ENCODE results near the gene VPS37B. TPM values are rescaled to one million over a fixed set of nuclear protein-coding genes. Genes with fewer than 3 reads are reported as not detected.

VPS37B gene
- total RNA-seq, 4 donors from 2014 or later: 49.5 to 92.8 (median 58.4) TPM

DNA sequence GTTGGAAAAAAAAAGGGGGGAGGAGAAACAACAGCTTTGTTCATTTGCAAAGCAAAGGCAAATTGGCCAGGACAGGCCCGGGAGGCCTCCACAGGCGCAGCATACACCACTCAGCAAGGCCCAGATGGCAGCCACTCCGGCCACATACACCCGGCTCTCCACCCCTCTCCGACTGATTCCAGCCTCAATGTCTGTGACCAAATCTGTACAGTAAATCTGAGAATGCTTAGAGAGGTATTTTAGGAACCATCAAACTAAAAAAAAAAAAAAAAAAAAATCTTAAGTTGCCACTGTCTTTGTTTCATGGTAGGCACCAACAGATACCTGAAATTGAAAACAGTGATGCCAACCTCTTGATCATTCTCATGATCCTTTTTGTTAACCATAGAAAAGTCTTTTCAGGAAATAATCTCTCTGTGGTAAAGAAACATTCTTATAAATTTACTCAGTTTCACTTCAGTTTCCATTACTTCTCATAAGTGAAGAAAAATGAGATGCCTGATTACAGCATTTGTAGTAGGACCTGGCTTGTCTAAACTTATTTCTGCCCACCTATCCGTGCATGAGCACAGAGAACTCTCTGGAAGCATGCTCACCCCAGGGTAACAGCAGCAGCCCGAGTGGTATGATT is 20.2 kb downstream of the VPS37B start:
- Histone ChIP-seq H3K4me1 (peaks cover 8 to 61% (median 18%) of the 10 kb centered on the region in 4 donors), H3K27ac (peak overlapping the region in 1 of 4 donors; percentile 50), H3K27me3 (no peaks in the 10 kb centered on the region), H3K36me3 (no peaks in the 10 kb centered on the region), H3K4me3 (no peak overlapping the region), H3K9me3 (no peaks in the 10 kb centered on the region)
- DNase-seq: peak in 1 of 3 donors; percentile 47
- TF ChIP-seq, protein P1, sequence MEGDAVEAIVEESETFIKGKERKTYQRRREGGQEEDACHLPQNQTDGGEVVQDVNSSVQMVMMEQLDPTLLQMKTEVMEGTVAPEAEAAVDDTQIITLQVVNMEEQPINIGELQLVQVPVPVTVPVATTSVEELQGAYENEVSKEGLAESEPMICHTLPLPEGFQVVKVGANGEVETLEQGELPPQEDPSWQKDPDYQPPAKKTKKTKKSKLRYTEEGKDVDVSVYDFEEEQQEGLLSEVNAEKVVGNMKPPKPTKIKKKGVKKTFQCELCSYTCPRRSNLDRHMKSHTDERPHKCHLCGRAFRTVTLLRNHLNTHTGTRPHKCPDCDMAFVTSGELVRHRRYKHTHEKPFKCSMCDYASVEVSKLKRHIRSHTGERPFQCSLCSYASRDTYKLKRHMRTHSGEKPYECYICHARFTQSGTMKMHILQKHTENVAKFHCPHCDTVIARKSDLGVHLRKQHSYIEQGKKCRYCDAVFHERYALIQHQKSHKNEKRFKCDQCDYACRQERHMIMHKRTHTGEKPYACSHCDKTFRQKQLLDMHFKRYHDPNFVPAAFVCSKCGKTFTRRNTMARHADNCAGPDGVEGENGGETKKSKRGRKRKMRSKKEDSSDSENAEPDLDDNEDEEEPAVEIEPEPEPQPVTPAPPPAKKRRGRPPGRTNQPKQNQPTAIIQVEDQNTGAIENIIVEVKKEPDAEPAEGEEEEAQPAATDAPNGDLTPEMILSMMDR (IDR thresholded peaks at IDR 0.05): no peak
- TF ChIP-seq POLR2A (IDR thresholded peaks at IDR 0.05): no peak

DNA sequence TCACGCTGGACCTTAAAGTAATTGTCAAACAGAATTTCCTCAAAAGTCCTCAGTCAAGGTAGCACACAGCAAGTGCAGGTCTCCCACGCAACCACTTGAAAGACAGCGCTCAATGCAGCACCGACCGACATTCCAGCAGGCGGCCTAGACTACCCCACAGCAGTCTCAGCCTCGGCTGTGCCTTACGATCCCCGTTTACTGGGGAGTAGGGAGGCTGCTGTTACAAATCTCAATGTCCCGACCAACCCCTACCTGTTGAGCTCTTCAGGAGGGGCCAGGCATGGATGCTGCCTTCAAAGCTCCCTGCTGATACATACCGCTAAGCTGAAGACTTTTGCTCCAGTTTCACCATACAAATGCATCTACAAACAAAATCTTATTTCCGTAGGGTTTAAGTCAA is 21.8 kb downstream of the VPS37B start:
- TF ChIP-seq POLR2A (IDR thresholded peaks at IDR 0.05): no peak
- TF ChIP-seq, protein P1 (IDR thresholded peaks at IDR 0.05): no peak
- Histone ChIP-seq H3K27me3 (no peaks in the 10 kb centered on the region), H3K36me3 (peaks cover 0 to 14% (median 0%) of the 10 kb centered on the region in 3 donors), H3K4me3 (no peak overlapping the region), H3K27ac (no peak overlapping the region), H3K4me1 (peaks cover 13 to 55% (median 21%) of the 10 kb centered on the region in 4 donors), H3K9me3 (no peaks in the 10 kb centered on the region)
- peak in 1 of 3 donors; percentile 47 for DNase-seq

DNA sequence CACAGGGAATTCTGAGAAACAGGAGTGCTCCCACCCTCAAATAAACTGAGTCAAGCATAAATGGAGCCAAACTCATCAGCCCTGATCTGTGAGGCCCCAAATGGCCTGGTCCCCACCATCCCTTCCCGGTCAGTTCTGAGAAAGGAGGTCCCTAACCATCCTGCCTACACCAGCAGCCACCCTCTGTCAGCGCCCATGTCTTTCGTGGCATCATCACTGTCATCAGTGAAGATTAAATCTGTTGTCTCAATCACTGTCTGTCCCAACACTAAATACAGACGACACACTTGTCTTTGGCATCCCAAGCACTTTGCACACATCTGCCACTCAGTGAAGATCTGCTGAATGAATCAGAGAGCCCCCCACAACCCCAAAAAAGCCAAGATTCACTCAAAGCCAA is 22.4 kb downstream of the VPS37B start:
- Histone ChIP-seq H3K27me3 (no peaks in the 10 kb centered on the region), H3K4me1 (peaks cover 13 to 59% (median 23%) of the 10 kb centered on the region in 4 donors), H3K27ac (peak overlapping the region in 1 of 4 donors; percentile 72), H3K9me3 (no peaks in the 10 kb centered on the region), H3K36me3 (peaks cover 0 to 19% (median 0%) of the 10 kb centered on the region in 3 donors), H3K4me3 (no peak overlapping the region)
- DNase-seq: peak in 1 of 3 donors; percentile 44
- TF ChIP-seq, protein P1 (IDR thresholded peaks at IDR 0.05): no peak
- no peak for TF ChIP-seq POLR2A (IDR thresholded peaks at IDR 0.05)

DNA sequence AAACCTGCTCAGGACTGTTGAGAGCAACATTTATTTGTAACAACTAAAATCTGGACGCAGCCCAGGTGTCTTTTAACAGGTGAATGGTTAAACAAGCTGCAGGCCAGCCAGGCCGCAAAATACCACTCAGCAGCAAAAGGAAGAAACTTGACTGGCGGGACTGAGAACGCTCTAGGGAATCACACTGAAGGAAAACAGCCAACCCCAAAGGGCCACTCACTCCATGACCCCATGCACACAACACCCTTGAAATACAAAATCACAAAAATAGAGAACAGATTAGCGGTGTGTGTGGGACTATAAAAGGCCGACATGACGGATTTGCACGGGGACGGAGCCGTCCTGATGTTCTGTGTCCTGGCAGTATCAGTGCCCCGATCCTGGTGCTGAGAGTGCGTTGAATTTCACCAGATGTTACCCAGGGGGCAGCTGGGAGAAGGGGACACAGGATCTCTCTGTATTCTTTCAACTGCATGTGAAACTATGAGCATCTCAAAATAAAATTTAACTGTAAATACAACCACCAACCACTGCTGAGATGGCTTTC is 23.0 kb downstream of the VPS37B start:
- Histone ChIP-seq H3K27ac (peak overlapping the region in 3 of 4 donors; percentile 67 to 74 (median 72)), H3K36me3 (peaks cover 0 to 23% (median 0%) of the 10 kb centered on the region in 3 donors), H3K9me3 (no peaks in the 10 kb centered on the region), H3K4me3 (no peak overlapping the region), H3K4me1 (peaks cover 13 to 64% (median 27%) of the 10 kb centered on the region in 4 donors), H3K27me3 (no peaks in the 10 kb centered on the region)
- TF ChIP-seq, protein P1 (IDR thresholded peaks at IDR 0.05): no peak
- no peak for TF ChIP-seq POLR2A (IDR thresholded peaks at IDR 0.05)
- peak in 2 of 3 donors; percentile 37 to 42 for DNase-seq

DNA sequence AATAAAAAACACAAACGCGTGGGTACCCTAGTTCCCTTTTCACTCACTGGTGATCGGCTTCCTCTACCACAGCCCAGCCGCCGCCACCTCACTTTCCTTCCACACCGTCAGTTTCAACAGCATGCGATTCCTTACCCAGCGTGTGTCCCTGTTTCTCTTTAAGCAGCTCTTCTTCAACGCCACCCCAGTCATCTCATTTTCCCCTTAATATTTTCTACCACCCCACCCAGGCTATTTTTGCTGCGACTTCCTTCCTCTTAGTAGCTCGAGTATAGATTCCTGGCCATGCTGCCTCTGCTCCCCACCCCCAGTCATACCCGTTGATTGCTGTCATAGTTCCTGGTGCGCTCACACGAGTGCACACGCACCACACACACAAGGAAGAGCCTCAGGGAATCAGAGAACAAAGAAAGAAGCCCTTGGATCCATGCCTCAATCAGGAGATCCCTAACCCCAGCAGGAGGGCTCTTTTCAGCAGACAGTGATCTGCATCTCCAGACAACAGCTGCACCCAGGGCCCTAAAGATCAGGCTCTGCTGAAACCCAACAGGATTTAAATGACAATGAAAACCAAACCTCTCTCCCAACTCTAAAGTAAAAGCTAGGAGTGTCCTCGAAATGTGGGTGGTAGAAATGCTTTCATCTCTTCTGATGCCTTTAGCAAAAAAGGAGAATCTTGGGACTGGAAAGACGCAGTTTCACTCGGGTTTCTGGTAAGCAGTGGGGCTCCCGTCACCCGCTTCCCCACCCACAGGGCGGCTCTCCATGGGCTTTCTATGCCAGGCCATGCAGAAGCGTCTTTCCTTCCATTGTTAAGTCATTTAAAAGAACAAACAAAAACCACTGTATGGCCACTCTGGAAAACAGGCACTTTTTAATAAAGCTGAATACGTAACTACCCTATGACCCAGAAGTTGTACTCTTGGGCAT is 23.8 kb downstream of the VPS37B start:
- Histone ChIP-seq H3K36me3 (peaks cover 0 to 29% (median 0%) of the 10 kb centered on the region in 3 donors), H3K27ac (peak overlapping the region; percentile 67 to 74 (median 73)), H3K4me1 (peaks cover 13 to 71% (median 27%) of the 10 kb centered on the region in 4 donors), H3K27me3 (no peaks in the 10 kb centered on the region), H3K4me3 (peak overlapping the region; percentile 2 to 41 (median 29)), H3K9me3 (no peaks in the 10 kb centered on the region)
- peak; percentile 78 to 85 (median 78) for DNase-seq
- TF ChIP-seq, protein P1 (IDR thresholded peaks at IDR 0.05): no peak
- peak in 1 of 2 donors; percentile 28 for TF ChIP-seq POLR2A (IDR thresholded peaks at IDR 0.05)
